ENCODE measurements around the gene OR4C45.
"Not testable (repeated sequence)": the region's sequence is repeated elsewhere in the genome, so short reads cannot be mapped to it uniquely, and the experiment has no call there.

The OR4C45 gene

DNA sequence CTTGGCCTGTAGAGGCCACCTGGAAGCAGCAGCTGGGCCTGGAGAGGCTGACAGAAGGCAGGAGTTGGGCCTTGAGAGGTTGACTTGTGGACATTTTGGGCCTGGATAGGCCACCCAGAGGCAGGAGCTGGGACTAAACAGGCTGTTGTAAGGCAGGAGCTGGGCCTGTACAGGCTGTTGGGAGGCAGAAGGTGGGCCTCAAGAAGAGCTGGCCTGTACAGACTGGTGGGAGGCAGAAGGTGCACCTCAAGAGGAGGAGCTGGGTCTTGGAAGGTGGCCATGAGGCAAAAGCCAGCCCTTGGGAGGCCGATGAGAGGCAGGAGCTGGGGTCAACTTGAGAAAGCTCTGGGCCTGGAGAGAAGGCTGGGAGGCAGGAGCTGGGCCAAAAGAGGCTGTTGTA is 45.3 kb downstream of the OR4C45 start:
- TF ChIP-seq, protein P1, sequence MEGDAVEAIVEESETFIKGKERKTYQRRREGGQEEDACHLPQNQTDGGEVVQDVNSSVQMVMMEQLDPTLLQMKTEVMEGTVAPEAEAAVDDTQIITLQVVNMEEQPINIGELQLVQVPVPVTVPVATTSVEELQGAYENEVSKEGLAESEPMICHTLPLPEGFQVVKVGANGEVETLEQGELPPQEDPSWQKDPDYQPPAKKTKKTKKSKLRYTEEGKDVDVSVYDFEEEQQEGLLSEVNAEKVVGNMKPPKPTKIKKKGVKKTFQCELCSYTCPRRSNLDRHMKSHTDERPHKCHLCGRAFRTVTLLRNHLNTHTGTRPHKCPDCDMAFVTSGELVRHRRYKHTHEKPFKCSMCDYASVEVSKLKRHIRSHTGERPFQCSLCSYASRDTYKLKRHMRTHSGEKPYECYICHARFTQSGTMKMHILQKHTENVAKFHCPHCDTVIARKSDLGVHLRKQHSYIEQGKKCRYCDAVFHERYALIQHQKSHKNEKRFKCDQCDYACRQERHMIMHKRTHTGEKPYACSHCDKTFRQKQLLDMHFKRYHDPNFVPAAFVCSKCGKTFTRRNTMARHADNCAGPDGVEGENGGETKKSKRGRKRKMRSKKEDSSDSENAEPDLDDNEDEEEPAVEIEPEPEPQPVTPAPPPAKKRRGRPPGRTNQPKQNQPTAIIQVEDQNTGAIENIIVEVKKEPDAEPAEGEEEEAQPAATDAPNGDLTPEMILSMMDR (IDR thresholded peaks at IDR 0.05; ENCODE audit: low read depth, low read length, missing control alignments): no peak
- no peak overlapping the region for H3K4me3 ChIP-seq (replicated peaks; ENCODE audit: low read depth, low read length)
- no peak for DNase-seq (ENCODE audit: extremely low read depth, low read depth)

DNA sequence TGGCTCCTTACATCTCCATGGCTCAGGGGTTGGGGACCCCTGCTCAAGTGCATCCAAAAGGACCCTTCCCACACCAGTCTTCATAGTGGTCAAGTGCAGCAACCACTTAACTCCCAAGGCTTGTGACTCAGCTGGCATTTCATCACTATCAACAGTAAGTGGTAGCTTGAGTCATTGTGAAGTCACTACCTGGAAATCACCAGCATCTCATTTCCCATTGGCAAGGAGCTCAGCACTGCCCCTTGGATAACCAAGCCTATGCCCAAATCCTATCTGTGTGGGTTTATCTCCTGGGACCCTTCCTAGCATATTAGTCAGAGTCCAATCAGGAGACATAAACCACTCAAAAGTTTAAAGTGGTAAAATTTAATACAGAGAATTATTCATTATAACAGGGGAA is 46.3 kb downstream of the OR4C45 start:
- H3K4me3 ChIP-seq (replicated peaks; ENCODE audit: low read depth, low read length); DNase-seq (ENCODE audit: extremely low read depth, low read depth): not testable (repeated sequence)

DNA sequence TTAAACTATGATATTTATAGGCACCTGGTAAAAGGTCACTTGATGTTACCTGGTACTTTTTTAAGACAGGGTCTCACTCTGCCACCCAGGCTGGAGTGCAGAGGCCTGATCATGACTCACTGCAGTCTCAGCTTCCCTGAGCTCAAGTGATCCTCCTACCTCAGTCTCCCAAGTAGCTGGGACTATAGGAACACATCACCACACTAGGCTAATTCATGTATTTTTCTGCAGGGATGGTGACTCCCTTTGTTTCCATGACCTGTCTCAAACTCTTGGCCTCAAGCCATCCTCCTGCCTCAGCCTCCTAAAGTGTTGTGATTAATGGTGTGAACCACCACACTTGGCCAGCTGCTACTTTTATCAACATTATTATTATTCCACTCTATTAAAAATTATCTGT is 47.6 kb downstream of the OR4C45 start:
- no peak overlapping the region for H3K4me3 ChIP-seq (replicated peaks; ENCODE audit: low read depth, low read length)
- TF ChIP-seq, protein P1 (IDR thresholded peaks at IDR 0.05; ENCODE audit: low read depth, low read length, missing control alignments): no peak
- no peak for DNase-seq (ENCODE audit: extremely low read depth, low read depth)

All from HFF-Myc (cell line).